Stimulated activated CD8-positive, alpha-beta memory T cell treated with anti-CD3 and anti-CD28 coated beads, Interleukin-4, amount 100 ng/mL, for 24 hours (primary cell): ENCODE data around the gene TMEM266.

Source experiments
- DNase-seq: peaks from one replicate; pipeline ENCODE4 v3.0.0-alpha.2; 2020; ENCODE audit warnings: low read depth

Gene TMEM266

GRCh38 chr15:76245072-76245610 lies 185.4 kb downstream of the TMEM266 start:
- no peak for DNase-seq

- no peak for DNase-seq
These were observed 191.9 kb downstream of the TMEM266 start for GRCh38 chr15:76251717-76252116.

- DNase-seq = no peak
These were observed 192.5 kb downstream of the TMEM266 start for GRCh38 chr15:76252249-76252648.

GRCh38 chr15:76253691-76254473 lies 194.1 kb downstream of the TMEM266 start:
- DNase-seq = no peak
